Uterus (tissue), 2 donors: ENCODE results near the gene CFAP119.

Source experiments
- CTCF ChIP-seq, 4 experiments: fragments of 200-600 bp in 2 of 4; fragments of 450-650 bp in 2 of 4; sonication (generic) in 2 of 4; IDR thresholded peaks; one replicate each; pipeline ENCODE4 v1.5.1; 2016 to 2019; ENCODE audit warnings: antibody characterized with exemption in 4 of 4, mild to moderate bottlenecking in 2 of 4, moderate library complexity in 1 of 4
- POLR2A ChIP-seq, 2 donors: fragments of 450-650 bp; IDR thresholded peaks; one replicate each; pipeline ENCODE4 v1.6.1; 2016; ENCODE audit warnings: antibody characterized with exemption in 2 of 2, mild to moderate bottlenecking in 1 of 2, moderate library complexity in 1 of 2

- TF ChIP-seq CTCF (IDR thresholded peaks at IDR 0.05) (no peak), POLR2A (IDR thresholded peaks at IDR 0.05) (no peak)
Measured at GRCh38 chr16:30721606-30722005, 40.3 kb downstream of the CFAP119 start.
